HG03045 (cell line): ENCODE data around the gene ZNF577.

Source experiments
- ATAC-seq: cut with Tn5 transposase; IDR thresholded peaks from one replicate; pipeline ENCODE4 v1.9.1; 2021; ENCODE audit warnings: mild to moderate bottlenecking, moderate library complexity; ENCODE audit not compliant: unreplicated experiment

Gene ZNF577

DNA sequence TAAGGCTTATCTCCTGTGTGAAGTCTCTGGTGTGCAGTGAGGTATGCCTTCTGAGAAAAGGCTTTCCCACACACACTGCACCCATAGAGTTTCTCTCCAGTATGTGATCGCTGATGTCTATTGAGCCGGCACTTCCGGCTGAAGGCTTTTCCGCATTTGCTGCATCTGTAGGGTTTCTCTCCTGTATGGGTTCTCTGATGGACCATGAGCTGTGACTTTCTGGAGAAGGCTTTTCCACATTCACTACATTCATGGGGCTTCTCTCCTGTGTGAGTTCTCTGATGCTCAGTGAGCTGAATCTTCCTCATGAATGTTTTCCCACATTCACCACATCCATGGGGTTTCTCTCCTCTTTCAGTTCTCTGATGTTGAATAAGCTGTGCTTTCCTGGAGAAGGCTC lies 14.7 kb downstream of the ZNF577 start:
- ATAC-seq, result no peak

- no peak for ATAC-seq
Observed at GRCh38 chr19:51861870-51862622, 25.7 kb downstream of the ZNF577 start.

DNA sequence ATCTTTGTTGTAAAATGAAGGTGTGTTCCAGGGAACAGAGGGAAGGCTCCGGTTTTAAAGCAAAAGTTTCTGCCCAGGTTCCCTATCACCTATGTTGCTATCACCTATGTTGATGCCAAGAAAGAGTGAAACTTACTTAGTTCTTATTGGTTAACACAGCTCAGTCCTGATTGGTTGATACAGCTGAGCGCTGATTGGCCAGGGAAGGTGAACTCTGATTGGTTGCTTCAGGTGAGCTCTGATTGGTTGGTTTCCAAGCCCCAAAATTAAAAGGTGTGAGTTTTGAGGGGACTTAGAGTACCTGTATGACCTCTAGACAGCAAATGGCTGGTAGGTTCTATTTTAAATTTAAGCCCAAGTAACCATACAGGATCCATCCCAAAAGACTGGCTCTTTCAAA lies 50.6 kb downstream of the ZNF577 start:
- ATAC-seq, result no peak

GRCh38 chr19:51830274-51830673 lies 57.5 kb downstream of the ZNF577 start:
- ATAC-seq, result no peak

DNA sequence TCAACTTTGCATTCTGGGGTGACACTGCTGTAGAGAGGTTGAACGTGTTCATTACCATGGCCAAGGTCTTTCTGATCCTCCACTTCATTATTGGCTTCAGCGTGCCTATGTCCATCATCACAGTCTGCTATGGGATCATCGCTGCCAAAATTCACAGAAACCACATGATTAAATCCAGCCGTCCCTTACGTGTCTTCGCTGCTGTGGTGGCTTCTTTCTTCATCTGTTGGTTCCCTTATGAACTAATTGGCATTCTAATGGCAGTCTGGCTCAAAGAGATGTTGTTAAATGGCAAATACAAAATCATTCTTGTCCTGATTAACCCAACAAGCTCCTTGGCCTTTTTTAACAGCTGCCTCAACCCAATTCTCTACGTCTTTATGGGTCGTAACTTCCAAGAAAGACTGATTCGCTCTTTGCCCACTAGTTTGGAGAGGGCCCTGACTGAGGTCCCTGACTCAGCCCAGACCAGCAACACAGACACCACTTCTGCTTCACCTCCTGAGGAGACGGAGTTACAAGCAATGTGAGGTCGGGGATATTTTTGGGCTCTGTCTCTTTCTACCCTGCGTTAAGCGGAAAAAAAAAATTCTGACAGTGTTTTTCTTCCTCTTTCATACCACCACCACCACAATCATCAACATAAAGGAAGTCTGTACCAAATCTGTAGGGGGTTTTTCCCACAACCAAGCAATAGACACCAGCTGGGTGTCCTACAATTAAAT lies 63.3 kb downstream of the ZNF577 start:
- no peak for ATAC-seq

DNA sequence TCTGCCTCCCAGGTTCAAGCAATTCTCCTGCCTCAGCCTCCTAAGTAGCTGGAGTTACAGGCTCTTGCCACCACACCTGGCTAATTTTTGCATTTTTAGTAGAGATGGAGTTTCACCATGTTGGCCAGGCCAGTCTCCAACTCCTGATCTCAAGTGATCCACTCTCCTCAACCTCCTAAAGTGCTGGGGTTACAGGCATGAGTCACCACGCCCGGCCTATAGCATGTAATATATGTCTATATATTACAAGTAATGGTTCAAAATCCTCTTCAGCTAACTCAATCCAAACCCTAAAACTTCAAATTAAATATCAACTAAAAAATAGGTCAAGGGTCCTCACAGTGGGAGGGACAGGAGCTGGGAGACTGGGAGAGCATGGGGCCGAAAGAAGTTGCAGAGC lies 64.8 kb downstream of the ZNF577 start:
- ATAC-seq, result no peak

GRCh38 chr19:51822325-51822724 lies 65.4 kb downstream of the ZNF577 start:
- ATAC-seq, result no peak

GRCh38 chr19:51821921-51822320 lies 65.8 kb downstream of the ZNF577 start:
- no peak for ATAC-seq

- no peak for ATAC-seq
Observed at GRCh38 chr19:51821456-51821855, 66.3 kb downstream of the ZNF577 start.
